A549 (cell line): ENCODE measurements around the gene KRTAP12-1.
"Not testable (repeated sequence)": the region's sequence is repeated elsewhere in the genome, so short reads cannot be mapped to it uniquely, and the experiment has no call there.

Source experiments
- BCL3 ChIP-seq: fragments of >200 bp; sonication (Bioruptor Twin); formaldehyde crosslinking; IDR thresholded peaks from 3 replicates; pipeline ENCODE4 v1.6.1; 2016
- CEBPB ChIP-seq, 2 experiments: fragments of >200 bp in 1 of 2; sonication (Bioruptor Twin) in 1 of 2; formaldehyde crosslinking in 1 of 2; IDR thresholded peaks; 2 replicates each; pipeline ENCODE4 v1.6.1; 2012 to 2016
- CHD4 ChIP-seq: fragments of 200-600 bp; sonication (generic); IDR thresholded peaks from 2 replicates; pipeline ENCODE4 v1.6.1; 2016; ENCODE audit warnings: antibody characterized with exemption, mild to moderate bottlenecking, borderline replicate concordance
- EHMT2 ChIP-seq: fragments of 200-600 bp; sonication (generic); IDR thresholded peaks from 2 replicates; pipeline ENCODE4 v1.6.1; 2016; ENCODE audit warnings: antibody characterized with exemption, low read depth, mild to moderate bottlenecking, moderate library complexity
- POLR2A ChIP-seq: IDR thresholded peaks from 2 replicates; pipeline ENCODE4 v1.6.1; 2012; ENCODE audit warnings: mild to moderate bottlenecking, low read length
- REST ChIP-seq: fragments of 200-600 bp; sonication (generic); IDR thresholded peaks from 2 replicates; pipeline ENCODE4 v1.6.1; 2016; ENCODE audit warnings: antibody characterized with exemption, mild to moderate bottlenecking, moderate library complexity
- RFX5 ChIP-seq: fragments of 450-650 bp; IDR thresholded peaks from 2 replicates; pipeline ENCODE4 v1.7.1; 2014; ENCODE audit warnings: antibody characterized with exemption, mild to moderate bottlenecking, moderate library complexity
- TF ChIP-seq, protein P1 (sequence below): fragments of >200 bp; sonication (Bioruptor Twin); formaldehyde crosslinking; IDR thresholded peaks from 3 replicates; pipeline ENCODE4 v1.5.1; 2016

DNA sequence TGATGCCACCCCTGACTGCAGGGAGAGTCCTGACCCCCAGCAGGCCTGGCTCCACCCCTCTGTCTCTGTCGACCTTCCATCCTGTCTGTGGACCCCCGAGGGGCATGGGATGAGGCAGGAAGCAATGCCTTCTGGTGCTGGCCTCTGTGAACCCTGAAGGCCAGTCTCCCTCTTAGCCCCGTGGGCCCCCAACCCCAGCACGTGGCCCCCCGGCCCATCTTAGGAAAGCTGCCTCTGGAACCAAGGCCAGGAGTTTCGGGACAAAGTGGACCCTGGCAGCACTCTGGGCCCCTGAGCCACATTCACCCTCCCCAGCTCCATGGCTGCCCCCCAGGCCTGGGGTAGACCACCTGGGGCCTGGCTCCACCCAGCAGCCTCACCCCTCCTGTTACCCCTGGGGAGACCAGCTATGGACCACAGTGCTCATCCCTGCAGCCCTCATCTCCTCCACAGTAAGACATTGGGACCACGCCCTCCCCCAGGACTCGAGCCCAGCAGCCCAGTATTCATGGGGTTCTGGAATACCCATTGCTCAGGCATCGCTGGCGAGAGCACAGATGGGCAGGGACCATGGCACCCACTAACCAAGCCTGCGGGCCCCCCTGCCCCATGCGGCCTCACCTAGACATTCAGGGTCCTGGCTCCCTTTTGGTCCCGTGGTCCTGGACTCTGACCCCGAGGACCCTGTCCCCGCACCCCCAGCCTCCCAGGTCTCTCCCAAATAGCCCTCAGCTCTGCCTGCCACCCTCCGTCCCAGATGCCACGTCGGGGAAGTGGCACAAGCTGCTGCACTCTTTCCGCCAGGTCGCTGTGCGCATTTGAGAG lies 43.2 kb downstream of the KRTAP12-1 start:
- TF ChIP-seq, protein P1, sequence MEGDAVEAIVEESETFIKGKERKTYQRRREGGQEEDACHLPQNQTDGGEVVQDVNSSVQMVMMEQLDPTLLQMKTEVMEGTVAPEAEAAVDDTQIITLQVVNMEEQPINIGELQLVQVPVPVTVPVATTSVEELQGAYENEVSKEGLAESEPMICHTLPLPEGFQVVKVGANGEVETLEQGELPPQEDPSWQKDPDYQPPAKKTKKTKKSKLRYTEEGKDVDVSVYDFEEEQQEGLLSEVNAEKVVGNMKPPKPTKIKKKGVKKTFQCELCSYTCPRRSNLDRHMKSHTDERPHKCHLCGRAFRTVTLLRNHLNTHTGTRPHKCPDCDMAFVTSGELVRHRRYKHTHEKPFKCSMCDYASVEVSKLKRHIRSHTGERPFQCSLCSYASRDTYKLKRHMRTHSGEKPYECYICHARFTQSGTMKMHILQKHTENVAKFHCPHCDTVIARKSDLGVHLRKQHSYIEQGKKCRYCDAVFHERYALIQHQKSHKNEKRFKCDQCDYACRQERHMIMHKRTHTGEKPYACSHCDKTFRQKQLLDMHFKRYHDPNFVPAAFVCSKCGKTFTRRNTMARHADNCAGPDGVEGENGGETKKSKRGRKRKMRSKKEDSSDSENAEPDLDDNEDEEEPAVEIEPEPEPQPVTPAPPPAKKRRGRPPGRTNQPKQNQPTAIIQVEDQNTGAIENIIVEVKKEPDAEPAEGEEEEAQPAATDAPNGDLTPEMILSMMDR, result not testable (repeated sequence)
- TF ChIP-seq CEBPB (IDR thresholded peaks at IDR 0.05); CHD4; POLR2A; BCL3; EHMT2; RFX5; REST: not testable (repeated sequence)
